ENCODE results near the gene FUS. TPM values are rescaled to one million over a fixed set of nuclear protein-coding genes. Genes with fewer than 3 reads are reported as not detected.
"Not testable (repeated sequence)": the region's sequence is repeated elsewhere in the genome, so short reads cannot be mapped to it uniquely, and the experiment has no call there.

Gene FUS
- total RNA-seq, 1 donor from 2014 or later: 67.2 TPM

- no peak for DNase-seq (ENCODE audit: low read depth)
- H3K4me3 ChIP-seq (ENCODE audit: low read depth, low read length): no peak overlapping the region
- TF ChIP-seq CTCF (conservative IDR thresholded peaks at IDR 0.05; ENCODE audit: low read depth, low read length): no peak
These were observed 34.4 kb upstream of the FUS start for GRCh38 chr16:31145398-31145990.

- TF ChIP-seq CTCF (conservative IDR thresholded peaks at IDR 0.05; ENCODE audit: low read depth, low read length): no peak
- DNase-seq (ENCODE audit: low read depth): no peak
- H3K4me3 ChIP-seq (ENCODE audit: low read depth, low read length): no peak overlapping the region
These were observed 32.4 kb upstream of the FUS start for GRCh38 chr16:31147574-31147973.

- H3K4me3 ChIP-seq (ENCODE audit: low read depth, low read length): peak overlapping the region; percentile 3
- DNase-seq (ENCODE audit: low read depth): no peak
- TF ChIP-seq CTCF (conservative IDR thresholded peaks at IDR 0.05; ENCODE audit: low read depth, low read length): no peak
These were observed 31.6 kb upstream of the FUS start for GRCh38 chr16:31148281-31148728.

- no peak for TF ChIP-seq CTCF (conservative IDR thresholded peaks at IDR 0.05; ENCODE audit: low read depth, low read length)
- no peak overlapping the region for H3K4me3 ChIP-seq (ENCODE audit: low read depth, low read length)
- DNase-seq (ENCODE audit: low read depth): no peak
These were observed 31.0 kb upstream of the FUS start for GRCh38 chr16:31148896-31149295.

GRCh38 chr16:31149332-31149731, 30.6 kb upstream of the FUS start:
- no peak overlapping the region for H3K4me3 ChIP-seq (ENCODE audit: low read depth, low read length)
- DNase-seq (ENCODE audit: low read depth): no peak
- no peak for TF ChIP-seq CTCF (conservative IDR thresholded peaks at IDR 0.05; ENCODE audit: low read depth, low read length)

GRCh38 chr16:31149894-31150890, 29.7 kb upstream of the FUS start, which contains the start of gene PRSS36:
TSS of gene PRSS36 (minus strand) at chr16:31150066. CDS start at chr16:31150035, 31 bp downstream.
- DNase-seq (ENCODE audit: low read depth): no peak
- TF ChIP-seq CTCF (conservative IDR thresholded peaks at IDR 0.05; ENCODE audit: low read depth, low read length): no peak
- H3K4me3 ChIP-seq (ENCODE audit: low read depth, low read length): no peak within 1 kb of the TSS

GRCh38 chr16:31150976-31151375, 29.0 kb upstream of the FUS start:
- H3K4me3 ChIP-seq (ENCODE audit: low read depth, low read length); DNase-seq (ENCODE audit: low read depth): not testable (repeated sequence)

All from epithelial cell of proximal tubule (primary cell).